Measurements from ENCODE around the gene TROAP.
A peak's percentile ranks its signal among the peaks of the same experiment; 100 is the strongest.

The TROAP gene

GRCh38 chr12:49279706-49280159, 43.3 kb upstream of the TROAP start (continued):
- TF ChIP-seq, protein P1, sequence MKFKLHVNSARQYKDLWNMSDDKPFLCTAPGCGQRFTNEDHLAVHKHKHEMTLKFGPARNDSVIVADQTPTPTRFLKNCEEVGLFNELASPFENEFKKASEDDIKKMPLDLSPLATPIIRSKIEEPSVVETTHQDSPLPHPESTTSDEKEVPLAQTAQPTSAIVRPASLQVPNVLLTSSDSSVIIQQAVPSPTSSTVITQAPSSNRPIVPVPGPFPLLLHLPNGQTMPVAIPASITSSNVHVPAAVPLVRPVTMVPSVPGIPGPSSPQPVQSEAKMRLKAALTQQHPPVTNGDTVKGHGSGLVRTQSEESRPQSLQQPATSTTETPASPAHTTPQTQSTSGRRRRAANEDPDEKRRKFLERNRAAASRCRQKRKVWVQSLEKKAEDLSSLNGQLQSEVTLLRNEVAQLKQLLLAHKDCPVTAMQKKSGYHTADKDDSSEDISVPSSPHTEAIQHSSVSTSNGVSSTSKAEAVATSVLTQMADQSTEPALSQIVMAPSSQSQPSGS (tag by site-specific recombination; IDR thresholded peaks at IDR 0.05; ENCODE audit: low read depth): peak; percentile 93
- TF ChIP-seq GLIS1 (tag by site-specific recombination; IDR thresholded peaks at IDR 0.05) (peak; percentile 54; the same call in 1 of the 2 replicates), ZXDB (tag by site-specific recombination; IDR thresholded peaks at IDR 0.05) (0 out of 2 replicates have a peak, but pooled peaks have one; percentile 12), ZBTB17 (tag by site-specific recombination; IDR thresholded peaks at IDR 0.05) (peak; percentile 84), ZBTB6 (tag by site-specific recombination; IDR thresholded peaks at IDR 0.05) (no peak), ZNF335 (tag by site-specific recombination; conservative IDR thresholded peaks at IDR 0.05) (peak; percentile 41; the same call in 1 of the 2 replicates), ZNF843 (tag by site-specific recombination; IDR thresholded peaks at IDR 0.05) (no peak), PRDM4 (tag by site-specific recombination; IDR thresholded peaks at IDR 0.05) (no peak), ZBTB8A (tag by site-specific recombination; IDR thresholded peaks at IDR 0.05) (peak; percentile 19; the same call in 1 of the 2 replicates), ZBTB20 (tag by site-specific recombination; IDR thresholded peaks at IDR 0.05) (peak; percentile 85), ZNF791 (tag by site-specific recombination; IDR thresholded peaks at IDR 0.05) (no peak), ZNF501 (tag by site-specific recombination; IDR thresholded peaks at IDR 0.05) (peak; percentile 73; the same call in 1 of the 2 replicates), TSHZ1 (tag by site-specific recombination; IDR thresholded peaks at IDR 0.05; ENCODE audit: borderline replicate concordance) (no peak), SP7 (tag by site-specific recombination; IDR thresholded peaks at IDR 0.05) (peak; percentile 24), ZNF2 (tag by site-specific recombination; IDR thresholded peaks at IDR 0.05) (no peak; the same call in 1 of the 2 replicates), ZNF518A (tag by site-specific recombination; conservative IDR thresholded peaks at IDR 0.05; ENCODE audit: low read depth) (peak; percentile 20; the same call in 1 of the 2 replicates), OSR2 (tag by site-specific recombination; IDR thresholded peaks at IDR 0.05) (peak; percentile 74), SP2 (tag by site-specific recombination; IDR thresholded peaks at IDR 0.05) (peak; percentile 26; the same call in 1 of the 2 replicates), ZNF19 (tag by site-specific recombination; IDR thresholded peaks at IDR 0.05; ENCODE audit: low read depth) (no peak)
- TF ChIP-seq, protein P2, sequence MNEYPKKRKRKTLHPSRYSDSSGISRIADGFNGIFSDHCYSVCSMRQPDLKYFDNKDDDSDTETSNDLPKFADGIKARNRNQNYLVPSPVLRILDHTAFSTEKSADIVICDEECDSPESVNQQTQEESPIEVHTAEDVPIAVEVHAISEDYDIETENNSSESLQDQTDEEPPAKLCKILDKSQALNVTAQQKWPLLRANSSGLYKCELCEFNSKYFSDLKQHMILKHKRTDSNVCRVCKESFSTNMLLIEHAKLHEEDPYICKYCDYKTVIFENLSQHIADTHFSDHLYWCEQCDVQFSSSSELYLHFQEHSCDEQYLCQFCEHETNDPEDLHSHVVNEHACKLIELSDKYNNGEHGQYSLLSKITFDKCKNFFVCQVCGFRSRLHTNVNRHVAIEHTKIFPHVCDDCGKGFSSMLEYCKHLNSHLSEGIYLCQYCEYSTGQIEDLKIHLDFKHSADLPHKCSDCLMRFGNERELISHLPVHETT (tag by site-specific recombination; IDR thresholded peaks at IDR 0.05): no peak
- TF ChIP-seq, protein P3, sequence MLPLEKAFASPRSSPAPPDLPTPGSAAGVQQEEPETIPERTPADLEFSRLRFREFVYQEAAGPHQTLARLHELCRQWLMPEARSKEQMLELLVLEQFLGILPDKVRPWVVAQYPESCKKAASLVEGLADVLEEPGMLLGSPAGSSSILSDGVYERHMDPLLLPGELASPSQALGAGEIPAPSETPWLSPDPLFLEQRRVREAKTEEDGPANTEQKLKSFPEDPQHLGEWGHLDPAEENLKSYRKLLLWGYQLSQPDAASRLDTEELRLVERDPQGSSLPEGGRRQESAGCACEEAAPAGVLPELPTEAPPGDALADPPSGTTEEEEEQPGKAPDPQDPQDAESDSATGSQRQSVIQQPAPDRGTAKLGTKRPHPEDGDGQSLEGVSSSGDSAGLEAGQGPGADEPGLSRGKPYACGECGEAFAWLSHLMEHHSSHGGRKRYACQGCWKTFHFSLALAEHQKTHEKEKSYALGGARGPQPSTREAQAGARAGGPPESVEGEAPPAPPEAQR (tag by site-specific recombination; IDR thresholded peaks at IDR 0.05): no peak

Measured in HEK293 (cell line).